ENCODE data around the gene POGZ.

The POGZ gene

GRCh38 chr1:151459331-151460046 is at the start of gene POGZ:
TSS of gene POGZ (minus strand) at chr1:151459494. CDS start at chr1:151442204, 17,290 bp downstream.
- DNase-seq (ENCODE audit: low read depth): peak; percentile 90

- no peak for DNase-seq (ENCODE audit: low read depth)
These were observed 49.5 kb upstream of the POGZ start for GRCh38 chr1:151508833-151509232.

GRCh38 chr1:151504759-151505158 is 45.5 kb upstream of the POGZ start:
- no peak for DNase-seq (ENCODE audit: low read depth)

- DNase-seq (ENCODE audit: low read depth): no peak
These were observed 45.0 kb upstream of the POGZ start for GRCh38 chr1:151504252-151504651.

GRCh38 chr1:151502859-151503780 is 43.8 kb upstream of the POGZ start:
- DNase-seq (ENCODE audit: low read depth): no peak

- DNase-seq (ENCODE audit: low read depth): no peak
These were observed 42.9 kb upstream of the POGZ start for GRCh38 chr1:151502035-151502700.

- no peak for DNase-seq (ENCODE audit: low read depth)
These were observed 42.2 kb upstream of the POGZ start for GRCh38 chr1:151501474-151501873.

- no peak for DNase-seq (ENCODE audit: low read depth)
These were observed 40.6 kb upstream of the POGZ start for GRCh38 chr1:151499930-151500329.

GRCh38 chr1:151499365-151499764 is 40.1 kb upstream of the POGZ start:
- DNase-seq (ENCODE audit: low read depth): no peak

- DNase-seq (ENCODE audit: low read depth): no peak
These were observed 36.0 kb upstream of the POGZ start for GRCh38 chr1:151495316-151495715.

GRCh38 chr1:151494741-151495281 is 35.5 kb upstream of the POGZ start:
- DNase-seq (ENCODE audit: low read depth): no peak

- no peak for DNase-seq (ENCODE audit: low read depth)
These were observed 33.7 kb upstream of the POGZ start for GRCh38 chr1:151493042-151493441.

- no peak for DNase-seq (ENCODE audit: low read depth)
These were observed 32.8 kb upstream of the POGZ start for GRCh38 chr1:151492120-151492519.

GRCh38 chr1:151491641-151492040 is 32.3 kb upstream of the POGZ start:
- DNase-seq (ENCODE audit: low read depth): no peak

GRCh38 chr1:151486557-151486956 is 27.3 kb upstream of the POGZ start:
- no peak for DNase-seq (ENCODE audit: low read depth)

- no peak for DNase-seq (ENCODE audit: low read depth)
These were observed 26.5 kb upstream of the POGZ start for GRCh38 chr1:151485685-151486255.

GRCh38 chr1:151482017-151482416 is 22.7 kb upstream of the POGZ start:
- no peak for DNase-seq (ENCODE audit: low read depth)

- DNase-seq (ENCODE audit: low read depth): no peak
These were observed 20.2 kb upstream of the POGZ start for GRCh38 chr1:151479462-151479861.

GRCh38 chr1:151478923-151479322 is 19.6 kb upstream of the POGZ start:
- no peak for DNase-seq (ENCODE audit: low read depth)

- DNase-seq (ENCODE audit: low read depth): no peak
These were observed 19.0 kb upstream of the POGZ start for GRCh38 chr1:151478140-151478812.

- DNase-seq (ENCODE audit: low read depth): no peak
These were observed 17.8 kb upstream of the POGZ start for GRCh38 chr1:151477066-151477465.
